RWPE1 (cell line): ENCODE measurements around the gene LIN7C.
A peak's percentile ranks its signal among the peaks of the same experiment; 100 is the strongest.

Experiments
- CTCF ChIA-PET: fragments of 350-600 bp; sonication (Branson Sonifier 250); formaldehyde crosslinking; extraction: SDS; loops from one replicate; lab custom pipeline; 2021; lab: Yijun Ruan, JAX
- POLR2A ChIA-PET: fragments of 400-600 bp; formaldehyde crosslinking; extraction: SDS; loops from one replicate; lab custom pipeline; 2020; ENCODE audit warnings: antibody characterized with exemption; ENCODE audit not compliant: low non-redundant PET; lab: Yijun Ruan, JAX
- DNase-seq: peaks from one replicate; pipeline ENCODE4 v3.0.0; 2012; ENCODE audit warnings: low spot score
- H3K27ac ChIP-seq: fragments of 450-650 bp; 2 replicates; pipeline ENCODE4 v1.5.1; 2017
- CTCF ChIP-seq: fragments of 450-650 bp; conservative IDR thresholded peaks from 2 replicates; pipeline ENCODE4 v1.5.1; 2017; ENCODE audit warnings: low read depth, mild to moderate bottlenecking

The LIN7C gene

GRCh38 chr11:27514076-27514475 is 7.5 kb upstream of the LIN7C start:
- DNase-seq: no peak
- H3K27ac ChIP-seq: no peak overlapping the region
- ChIA-PET CTCF (no interaction called here), POLR2A (no interaction called here)
- no peak for TF ChIP-seq CTCF

DNA sequence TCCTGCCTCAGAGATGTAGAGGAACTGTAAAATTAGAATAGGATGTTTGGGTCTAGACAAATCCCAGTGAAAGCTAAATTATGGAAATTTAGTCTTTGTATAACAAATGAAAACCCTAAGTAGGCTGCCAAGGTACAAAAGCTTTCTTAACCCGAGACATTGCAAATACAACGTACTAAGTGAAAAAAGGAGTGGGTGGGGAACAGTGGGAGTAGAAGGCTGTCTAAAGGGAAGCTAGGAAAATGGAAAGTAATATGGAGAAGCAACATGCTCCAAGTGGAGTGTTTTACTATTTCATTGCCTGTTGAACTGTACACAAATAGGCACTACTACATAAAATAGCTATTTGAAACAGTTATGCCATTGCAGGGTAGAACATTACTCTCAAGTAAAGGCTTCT is 6.8 kb upstream of the LIN7C start:
- no peak for DNase-seq
- ChIA-PET POLR2A (no interaction called here), CTCF (no interaction called here)
- no peak overlapping the region for H3K27ac ChIP-seq
- TF ChIP-seq CTCF: no peak

GRCh38 chr11:27512238-27512637 is 5.7 kb upstream of the LIN7C start:
- H3K27ac ChIP-seq: no peak overlapping the region
- no peak for DNase-seq
- POLR2A ChIA-PET: no interaction called here
- CTCF ChIA-PET: interaction anchor here (0.6 kb wide), 1 partner anchor 56 kb away, joined by 3 read pairs; no protein-coding TSS in a partner anchor
- TF ChIP-seq CTCF: no peak

GRCh38 chr11:27509908-27510307 is 3.3 kb upstream of the LIN7C start:
- POLR2A ChIA-PET: no interaction called here
- no peak for DNase-seq
- CTCF ChIA-PET: no interaction called here
- no peak for TF ChIP-seq CTCF
- no peak overlapping the region for H3K27ac ChIP-seq

DNA sequence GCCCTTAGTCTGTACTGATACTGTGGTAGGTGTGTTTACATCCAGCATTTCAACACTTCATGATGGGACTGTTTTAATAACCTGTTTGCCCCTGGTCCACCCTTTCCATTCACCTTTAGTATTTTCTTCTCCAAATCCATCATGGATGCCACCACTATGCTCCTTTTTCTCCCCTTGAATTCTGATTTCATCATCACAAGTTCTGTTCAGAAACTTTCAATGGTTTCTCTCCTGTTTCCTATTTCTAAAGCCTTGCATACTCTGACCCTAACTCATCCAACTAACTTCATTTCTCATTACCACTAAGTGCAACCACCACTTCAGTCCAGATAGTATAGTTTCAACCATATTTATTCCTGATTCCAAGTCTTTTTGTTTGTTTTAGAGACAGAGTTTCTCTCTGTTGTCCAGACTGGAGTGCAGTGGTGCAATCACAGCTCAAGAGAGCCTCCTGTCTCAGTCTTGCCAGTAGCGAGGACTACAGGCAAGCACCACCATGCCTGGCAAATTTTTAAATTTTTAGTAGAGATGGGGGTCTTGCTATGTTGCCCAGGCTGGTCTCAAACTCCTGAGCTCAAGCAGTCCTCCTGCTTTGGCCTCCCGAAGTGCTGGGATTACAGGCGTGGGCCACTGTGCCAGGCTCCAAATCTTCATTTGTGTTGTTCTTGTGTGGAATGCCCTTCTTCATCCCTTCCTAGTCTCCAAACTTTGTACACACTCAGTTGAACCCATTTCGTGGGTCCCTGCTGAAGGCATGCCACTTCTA is 1.2 kb upstream of the LIN7C start:
- TF ChIP-seq CTCF: no peak
- H3K27ac ChIP-seq: no peak overlapping the region
- no peak for DNase-seq
- ChIA-PET POLR2A (interaction anchor here (0.6 kb wide), 1 partner anchor 10 kb away, joined by 3 read pairs; no protein-coding TSS in a partner anchor), CTCF (no interaction called here)

DNA sequence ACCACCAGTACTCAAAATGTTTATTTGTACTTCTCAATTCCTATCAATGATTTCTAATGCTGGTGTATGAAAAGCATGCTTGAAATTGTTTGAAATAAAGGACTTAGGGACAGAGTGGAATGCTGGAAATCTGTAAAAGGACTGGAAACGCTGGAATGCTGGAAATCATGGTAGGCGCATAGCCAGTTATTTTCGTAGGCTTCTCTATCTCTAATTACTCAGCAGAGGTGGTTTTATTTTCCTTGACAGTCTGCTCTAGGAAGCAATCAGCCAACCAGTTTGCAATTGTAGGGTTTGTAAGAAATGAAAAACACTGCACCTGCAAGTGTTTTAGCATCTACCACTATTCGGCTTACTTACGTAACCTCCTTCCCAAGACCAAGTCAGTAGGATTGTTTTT is 788 bp downstream of the LIN7C start:
- CTCF ChIA-PET: no interaction called here
- POLR2A ChIA-PET: no interaction called here
- DNase-seq: no peak
- H3K27ac ChIP-seq: peak overlapping the region; percentile 78
- no peak for TF ChIP-seq CTCF
